Measurements from ENCODE around the gene ATG9B. TPM values are rescaled to one million over a fixed set of nuclear protein-coding genes. Genes with fewer than 3 reads are reported as not detected.

ATG9B gene
- total RNA-seq, 4 donors from 2014 or later: 0.42 TPM; not detected in 3

DNA sequence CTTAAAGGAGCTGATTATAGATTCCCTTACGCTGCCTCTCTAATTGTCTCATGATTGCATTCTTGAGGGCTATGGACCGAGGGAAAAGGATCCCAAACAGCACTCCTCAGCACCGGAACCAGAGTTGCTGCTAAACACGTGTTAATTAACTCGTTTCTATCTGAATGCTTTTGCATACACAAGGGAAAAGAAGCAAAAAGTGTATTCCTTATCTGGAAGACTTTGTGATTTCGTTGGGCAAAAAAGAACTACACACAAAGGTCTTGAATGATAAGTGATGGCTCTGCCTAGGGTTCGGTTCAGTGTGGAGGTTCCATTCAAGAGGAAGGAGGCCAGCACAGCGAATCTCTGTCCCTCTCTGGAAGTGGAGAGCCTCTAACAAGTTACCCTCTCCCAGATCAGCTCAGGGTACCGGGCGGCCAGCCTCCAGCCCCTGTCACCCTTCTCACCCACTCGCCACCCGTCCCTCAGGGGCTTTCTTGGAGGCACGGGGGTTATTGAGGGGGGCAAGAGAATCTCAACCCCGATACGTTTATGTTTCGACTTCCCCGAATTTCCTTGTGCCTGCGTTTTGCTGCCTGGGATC, 34.6 kb upstream of the ATG9B start:
- peaks cover 53 to 68% (median 63%) of the 10 kb centered on the region in 4 donors for H3K4me1 ChIP-seq
- intact Hi-C loops (cut with DNase I): no loop called here
- no peak for DNase-seq (ENCODE audit: extremely low spot score)
- peak overlapping the region; percentile 72 to 94 (median 90) for H3K4me3 ChIP-seq
- no peaks in the 10 kb centered on the region for H3K27me3 ChIP-seq
- TF ChIP-seq POLR2AphosphoS5 (IDR thresholded peaks at IDR 0.05): no peak
- TF ChIP-seq, protein P1, sequence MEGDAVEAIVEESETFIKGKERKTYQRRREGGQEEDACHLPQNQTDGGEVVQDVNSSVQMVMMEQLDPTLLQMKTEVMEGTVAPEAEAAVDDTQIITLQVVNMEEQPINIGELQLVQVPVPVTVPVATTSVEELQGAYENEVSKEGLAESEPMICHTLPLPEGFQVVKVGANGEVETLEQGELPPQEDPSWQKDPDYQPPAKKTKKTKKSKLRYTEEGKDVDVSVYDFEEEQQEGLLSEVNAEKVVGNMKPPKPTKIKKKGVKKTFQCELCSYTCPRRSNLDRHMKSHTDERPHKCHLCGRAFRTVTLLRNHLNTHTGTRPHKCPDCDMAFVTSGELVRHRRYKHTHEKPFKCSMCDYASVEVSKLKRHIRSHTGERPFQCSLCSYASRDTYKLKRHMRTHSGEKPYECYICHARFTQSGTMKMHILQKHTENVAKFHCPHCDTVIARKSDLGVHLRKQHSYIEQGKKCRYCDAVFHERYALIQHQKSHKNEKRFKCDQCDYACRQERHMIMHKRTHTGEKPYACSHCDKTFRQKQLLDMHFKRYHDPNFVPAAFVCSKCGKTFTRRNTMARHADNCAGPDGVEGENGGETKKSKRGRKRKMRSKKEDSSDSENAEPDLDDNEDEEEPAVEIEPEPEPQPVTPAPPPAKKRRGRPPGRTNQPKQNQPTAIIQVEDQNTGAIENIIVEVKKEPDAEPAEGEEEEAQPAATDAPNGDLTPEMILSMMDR (IDR thresholded peaks at IDR 0.05): no peak
- no peak for TF ChIP-seq POLR2A (IDR thresholded peaks at IDR 0.05; ENCODE audit: low read depth)
- TF ChIP-seq EP300 (IDR thresholded peaks at IDR 0.05): no peak
- no peaks in the 10 kb centered on the region for H3K9me3 ChIP-seq
- peaks cover 0 to 9% (median 3%) of the 10 kb centered on the region in 4 donors for H3K36me3 ChIP-seq
- H3K27ac ChIP-seq (replicated peaks in 1 of 4): peak overlapping the region; percentile 92 to 95 (median 93)
- WGBS: 4% methylated on average over 16 of the region's 18 CpGs

DNA sequence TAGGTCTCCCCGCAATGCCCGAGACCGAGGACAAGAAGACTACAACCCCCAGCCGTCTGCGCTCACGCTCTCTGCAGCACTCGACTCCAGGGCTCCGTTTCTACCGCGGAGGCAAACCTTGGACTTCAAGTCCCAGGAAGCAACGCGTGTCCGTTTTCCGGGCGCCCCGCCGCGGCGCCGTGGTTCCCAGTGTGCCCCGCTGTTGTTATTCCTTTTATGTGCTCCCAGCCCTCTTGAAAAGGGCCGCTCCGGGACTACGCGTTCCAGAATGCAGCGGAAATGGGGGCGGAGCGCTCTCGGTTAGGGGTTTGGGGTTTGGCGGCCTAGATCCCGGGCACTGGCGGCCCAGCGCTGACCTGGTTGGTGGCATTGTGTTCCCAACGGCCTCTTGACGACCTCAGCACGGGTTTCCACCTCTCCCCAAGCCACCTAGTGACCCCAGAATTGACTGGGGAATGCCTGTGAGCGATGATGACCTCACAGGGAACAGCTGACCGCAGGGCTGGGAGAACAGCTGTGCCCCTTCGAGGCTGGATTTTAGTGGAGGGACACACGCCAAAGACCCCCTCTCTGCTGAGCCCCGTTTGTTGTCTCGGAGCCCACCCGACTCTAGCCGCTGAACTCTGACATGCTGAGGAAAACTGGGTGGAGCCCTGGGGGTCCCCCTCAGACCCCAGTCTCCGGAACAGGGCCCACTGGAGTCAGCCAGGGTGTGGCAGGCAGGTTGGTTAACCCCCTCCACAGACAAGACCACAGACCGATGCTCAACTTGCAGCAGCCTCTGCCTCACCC, 33.9 kb upstream of the ATG9B start:
- WGBS: 2% methylated on average over 20 of the region's 46 CpGs
- H3K9me3 ChIP-seq: no peaks in the 10 kb centered on the region
- peak overlapping the region; percentile 92 to 95 (median 93) for H3K27ac ChIP-seq (replicated peaks in 1 of 4)
- peaks cover 47 to 61% (median 56%) of the 10 kb centered on the region in 4 donors for H3K4me1 ChIP-seq
- no peaks in the 10 kb centered on the region for H3K27me3 ChIP-seq
- peak; percentile 100 for DNase-seq (ENCODE audit: extremely low spot score)
- peak overlapping the region; percentile 72 to 94 (median 90) for H3K4me3 ChIP-seq
- TF ChIP-seq POLR2AphosphoS5 (IDR thresholded peaks at IDR 0.05): peak; percentile 88 to 95
- TF ChIP-seq POLR2A (IDR thresholded peaks at IDR 0.05; ENCODE audit: low read depth): peak; percentile 9
- TF ChIP-seq, protein P1 (IDR thresholded peaks at IDR 0.05): no peak
- TF ChIP-seq EP300 (IDR thresholded peaks at IDR 0.05): no peak
- peaks cover 0 to 13% (median 6%) of the 10 kb centered on the region in 4 donors for H3K36me3 ChIP-seq
- intact Hi-C loops (cut with DNase I): no loop called here

DNA sequence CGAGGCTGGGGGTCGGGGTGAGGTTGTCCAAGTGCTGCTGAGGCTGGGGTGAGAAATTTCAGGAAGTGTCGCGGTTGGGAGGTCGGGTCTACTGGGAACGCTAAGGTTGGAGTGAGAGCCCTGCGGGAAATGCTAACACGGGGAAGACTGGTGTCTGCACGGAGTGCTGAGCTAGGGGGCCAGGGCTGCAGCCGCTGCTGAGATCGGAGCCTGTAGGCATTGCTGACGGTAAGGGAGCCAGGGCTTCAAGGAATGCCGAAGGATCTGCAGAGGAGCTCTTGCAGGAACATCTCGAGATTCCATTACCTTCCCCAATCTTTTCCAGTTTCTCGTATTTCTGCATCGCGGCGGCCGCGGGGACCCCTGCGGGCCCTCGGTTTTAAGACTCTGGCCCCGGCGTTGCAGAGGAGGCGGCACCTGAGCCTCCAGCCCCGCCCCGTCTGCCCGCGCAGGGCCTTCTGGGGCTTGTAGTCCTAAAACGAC, 33.3 kb upstream of the ATG9B start, which contains the start of gene CDK5:
TSS of gene CDK5 (minus strand) at position 392 of the 483 bp plus-strand sequence. CDS start at position 343, 49 bp downstream.
- H3K9me3 ChIP-seq: no peaks in the 10 kb centered on the region
- H3K27me3 ChIP-seq: no peaks in the 10 kb centered on the region
- H3K4me1 ChIP-seq: peaks cover 42 to 54% (median 49%) of the 10 kb centered on the region in 4 donors
- H3K36me3 ChIP-seq: peaks cover 0 to 13% (median 7%) of the 10 kb centered on the region in 4 donors
- TF ChIP-seq POLR2AphosphoS5 (IDR thresholded peaks at IDR 0.05) (no peak), EP300 (IDR thresholded peaks at IDR 0.05) (no peak), POLR2A (IDR thresholded peaks at IDR 0.05; ENCODE audit: low read depth) (no peak)
- TF ChIP-seq, protein P1 (IDR thresholded peaks at IDR 0.05): no peak
- peak within 1 kb of the TSS; percentile 92 to 95 (median 93) for H3K27ac ChIP-seq (replicated peaks in 1 of 4)
- intact Hi-C loops (cut with DNase I): no loop called here
- 1% methylated on average over 16 of the region's 30 CpGs for WGBS
- no peak for DNase-seq (ENCODE audit: extremely low spot score)
- peak within 1 kb of the TSS; percentile 72 to 94 (median 90) for H3K4me3 ChIP-seq

DNA sequence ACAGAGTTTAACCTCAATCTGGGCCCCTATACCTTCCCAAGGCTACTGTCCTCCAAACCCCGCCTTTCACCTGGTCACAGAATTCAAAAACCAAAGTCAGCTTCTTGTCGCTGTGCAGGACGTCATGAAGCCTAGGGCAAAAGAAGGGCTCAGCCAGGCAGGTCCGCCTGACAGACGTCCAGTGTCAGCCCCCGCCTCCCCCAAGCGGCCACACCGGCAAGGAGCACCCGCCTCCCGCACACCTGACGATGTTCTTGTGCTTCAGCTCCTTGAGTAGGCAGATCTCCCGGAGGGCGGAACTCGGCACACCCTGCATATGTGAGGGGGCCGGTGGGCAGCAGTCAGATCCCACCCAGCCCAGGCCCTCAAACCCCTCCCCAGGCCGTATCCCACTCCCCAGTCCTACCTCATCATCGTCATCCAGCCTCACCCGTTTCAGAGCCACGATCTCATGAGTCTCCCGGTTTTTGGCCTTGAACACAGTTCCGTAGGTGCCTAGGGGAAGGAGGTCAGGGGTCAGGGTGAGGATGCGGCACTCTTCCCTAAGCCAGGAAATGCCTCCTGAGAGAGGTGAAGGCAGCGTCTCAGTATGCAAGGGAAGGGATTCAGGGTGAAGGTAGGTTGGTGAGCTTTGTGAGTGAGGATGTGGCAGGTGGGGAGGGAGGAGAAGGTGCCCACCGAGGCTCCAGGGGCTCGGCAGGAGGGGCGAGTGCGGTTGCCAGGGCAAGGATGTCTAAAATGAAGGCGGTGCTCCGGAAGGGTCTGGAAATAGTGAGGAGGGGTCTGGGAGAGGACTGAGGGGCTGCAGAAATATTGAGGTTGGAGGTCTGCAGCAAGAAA, 32.6 kb upstream of the ATG9B start:
- peak overlapping the region in 2 of 4 donors; percentile 92 to 94 for H3K27ac ChIP-seq (replicated peaks in 1 of 4)
- H3K36me3 ChIP-seq: peaks cover 0 to 13% (median 7%) of the 10 kb centered on the region in 4 donors

More for the DNA sequence above, 32.6 kb upstream of the ATG9B start:
- Histone ChIP-seq H3K27me3 (no peaks in the 10 kb centered on the region), H3K4me1 (peaks cover 36 to 48% (median 44%) of the 10 kb centered on the region in 4 donors), H3K9me3 (no peaks in the 10 kb centered on the region), H3K4me3 (peak overlapping the region; percentile 72 to 94 (median 90))
- TF ChIP-seq EP300 (IDR thresholded peaks at IDR 0.05): no peak
- TF ChIP-seq, protein P1 (IDR thresholded peaks at IDR 0.05): no peak
- TF ChIP-seq POLR2AphosphoS5 (IDR thresholded peaks at IDR 0.05): no peak
- no peak for TF ChIP-seq POLR2A (IDR thresholded peaks at IDR 0.05; ENCODE audit: low read depth)
- intact Hi-C loops (cut with DNase I): no loop called here
- 20% methylated on average over 15 of the region's 29 CpGs for WGBS
- DNase-seq (ENCODE audit: extremely low spot score): no peak

All from esophagus muscularis mucosa (tissue), 4 donors.